ENCODE measurements around the gene PCGF6. TPM values are rescaled to one million over a fixed set of nuclear protein-coding genes. Genes with fewer than 3 reads are reported as not detected.

PCGF6 gene
- total RNA-seq, 6 experiments from 2014 or later = 7.4 to 9.2 (median 8.4) TPM

DNA sequence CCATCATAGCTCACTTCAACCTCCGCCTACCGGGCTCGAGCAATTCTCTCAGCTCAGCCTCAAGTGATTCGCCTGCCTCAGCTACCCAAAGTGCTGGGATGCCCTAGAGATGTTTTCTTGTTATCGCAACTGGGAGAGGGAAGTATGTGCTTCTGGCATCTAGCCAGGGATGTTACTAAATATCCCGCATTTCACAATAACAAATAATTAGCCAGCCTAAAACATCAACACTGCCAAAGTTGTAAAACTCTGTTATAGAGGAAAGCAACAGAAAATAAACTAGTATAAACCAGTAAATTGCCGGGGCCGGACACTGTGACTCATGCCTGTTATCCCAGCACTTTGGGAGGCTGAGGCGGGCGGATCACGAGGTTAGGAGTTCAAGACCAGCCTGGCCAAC, 66.8 kb downstream of the PCGF6 start:
- no peaks in the 10 kb centered on the region for H3K36me3 Mint-ChIP-seq (ENCODE audit: low read depth)
- H3K9me3 Mint-ChIP-seq = no peaks in the 10 kb centered on the region
- DNase-seq = peak; percentile 60
- no peak overlapping the region for H3K4me3 Mint-ChIP-seq
- no peak overlapping the region for H3K27ac Mint-ChIP-seq
- peaks cover 24% of the 10 kb centered on the region for H3K27me3 Mint-ChIP-seq (ENCODE audit: insufficient read depth)
- peaks cover 5% of the 10 kb centered on the region; the same call in 1 of the 2 replicates for H3K4me1 Mint-ChIP-seq (ENCODE audit: low read depth)
- TF ChIP-seq, protein P1, sequence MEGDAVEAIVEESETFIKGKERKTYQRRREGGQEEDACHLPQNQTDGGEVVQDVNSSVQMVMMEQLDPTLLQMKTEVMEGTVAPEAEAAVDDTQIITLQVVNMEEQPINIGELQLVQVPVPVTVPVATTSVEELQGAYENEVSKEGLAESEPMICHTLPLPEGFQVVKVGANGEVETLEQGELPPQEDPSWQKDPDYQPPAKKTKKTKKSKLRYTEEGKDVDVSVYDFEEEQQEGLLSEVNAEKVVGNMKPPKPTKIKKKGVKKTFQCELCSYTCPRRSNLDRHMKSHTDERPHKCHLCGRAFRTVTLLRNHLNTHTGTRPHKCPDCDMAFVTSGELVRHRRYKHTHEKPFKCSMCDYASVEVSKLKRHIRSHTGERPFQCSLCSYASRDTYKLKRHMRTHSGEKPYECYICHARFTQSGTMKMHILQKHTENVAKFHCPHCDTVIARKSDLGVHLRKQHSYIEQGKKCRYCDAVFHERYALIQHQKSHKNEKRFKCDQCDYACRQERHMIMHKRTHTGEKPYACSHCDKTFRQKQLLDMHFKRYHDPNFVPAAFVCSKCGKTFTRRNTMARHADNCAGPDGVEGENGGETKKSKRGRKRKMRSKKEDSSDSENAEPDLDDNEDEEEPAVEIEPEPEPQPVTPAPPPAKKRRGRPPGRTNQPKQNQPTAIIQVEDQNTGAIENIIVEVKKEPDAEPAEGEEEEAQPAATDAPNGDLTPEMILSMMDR (IDR thresholded peaks at IDR 0.05) = no peak

DNA sequence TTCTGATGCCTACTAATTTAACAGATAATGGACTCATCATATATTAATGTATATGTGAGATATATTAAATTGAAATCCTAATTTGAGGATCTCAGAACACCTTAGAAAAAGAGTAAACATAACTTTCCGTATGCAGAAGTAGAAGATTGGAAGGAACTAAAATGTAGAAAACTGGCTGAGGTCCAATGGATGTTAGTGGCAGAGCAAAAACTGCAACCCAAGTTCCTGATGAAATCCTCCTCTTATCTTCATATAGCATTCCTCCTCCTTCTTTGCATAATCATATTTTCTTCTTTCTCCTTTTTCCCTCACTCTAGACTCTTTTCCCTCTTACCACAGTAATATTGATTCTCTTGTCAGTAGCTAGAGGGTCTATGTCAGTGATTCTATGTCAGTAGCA, 68.0 kb downstream of the PCGF6 start:
- TF ChIP-seq, protein P1 (IDR thresholded peaks at IDR 0.05) = no peak
- Mint-ChIP-seq H3K4me1 (ENCODE audit: low read depth) (peaks cover 11% of the 10 kb centered on the region; the same call in 1 of the 2 replicates), H3K27me3 (ENCODE audit: insufficient read depth) (peaks cover 30% of the 10 kb centered on the region), H3K9me3 (peaks cover 8% of the 10 kb centered on the region), H3K36me3 (ENCODE audit: low read depth) (peaks cover 6% of the 10 kb centered on the region), H3K27ac (no peak overlapping the region), H3K4me3 (no peak overlapping the region)
- no peak for DNase-seq

DNA sequence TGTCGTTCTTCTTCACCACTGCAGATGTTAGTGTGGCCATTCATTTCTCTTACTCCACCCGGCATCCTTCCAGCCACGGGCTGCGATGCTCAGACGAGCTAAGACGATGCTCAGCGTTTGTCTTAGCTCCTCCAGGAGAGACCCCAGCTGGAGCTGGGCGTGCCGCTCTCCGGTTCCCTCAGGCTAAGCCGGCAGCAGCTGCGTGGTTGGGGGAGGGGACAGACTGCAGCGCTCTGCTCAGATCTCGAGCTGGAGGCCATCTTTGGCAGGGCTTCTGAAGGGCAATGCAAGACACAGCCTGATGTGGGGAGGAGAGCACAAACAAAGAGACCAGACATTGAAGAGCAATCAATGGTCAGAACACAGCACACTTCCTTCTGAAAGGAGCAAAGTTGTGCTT, 69.2 kb downstream of the PCGF6 start:
- H3K4me3 Mint-ChIP-seq = peak overlapping the region; percentile 63
- no peak overlapping the region for H3K27ac Mint-ChIP-seq
- TF ChIP-seq, protein P1 (IDR thresholded peaks at IDR 0.05) = no peak
- H3K4me1 Mint-ChIP-seq (ENCODE audit: low read depth) = peaks cover 11% of the 10 kb centered on the region; the same call in 1 of the 2 replicates
- no peak for DNase-seq
- peaks cover 8% of the 10 kb centered on the region for H3K9me3 Mint-ChIP-seq
- peaks cover 6% of the 10 kb centered on the region for H3K36me3 Mint-ChIP-seq (ENCODE audit: low read depth)
- peaks cover 24% of the 10 kb centered on the region for H3K27me3 Mint-ChIP-seq (ENCODE audit: insufficient read depth)

DNA sequence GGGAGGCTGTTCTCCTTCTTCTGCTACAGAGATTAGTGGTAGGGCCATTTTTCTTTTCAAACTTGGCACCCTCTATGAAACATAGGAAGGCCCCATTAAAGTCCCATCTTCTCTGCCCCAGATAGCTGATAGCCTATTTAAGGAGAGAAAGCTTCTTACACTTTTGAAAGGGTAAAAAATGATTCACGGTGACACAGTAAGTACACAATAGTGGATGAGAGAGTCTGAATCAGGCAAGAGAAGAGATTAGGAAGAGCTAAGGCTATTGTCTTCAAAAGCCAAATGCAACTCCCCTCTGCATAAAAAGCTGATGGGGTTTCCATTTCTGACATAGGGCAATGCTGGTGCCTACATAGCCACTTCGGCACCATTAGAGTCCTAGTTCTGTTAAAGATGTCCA, 70.4 kb downstream of the PCGF6 start:
- Mint-ChIP-seq H3K27me3 (ENCODE audit: insufficient read depth) (peaks cover 32% of the 10 kb centered on the region), H3K9me3 (peaks cover 8% of the 10 kb centered on the region), H3K4me3 (no peak overlapping the region), H3K27ac (no peak overlapping the region), H3K4me1 (ENCODE audit: low read depth) (peaks cover 11% of the 10 kb centered on the region; the same call in 1 of the 2 replicates), H3K36me3 (ENCODE audit: low read depth) (peaks cover 6% of the 10 kb centered on the region)
- no peak for DNase-seq
- TF ChIP-seq, protein P1 (IDR thresholded peaks at IDR 0.05) = no peak

DNA sequence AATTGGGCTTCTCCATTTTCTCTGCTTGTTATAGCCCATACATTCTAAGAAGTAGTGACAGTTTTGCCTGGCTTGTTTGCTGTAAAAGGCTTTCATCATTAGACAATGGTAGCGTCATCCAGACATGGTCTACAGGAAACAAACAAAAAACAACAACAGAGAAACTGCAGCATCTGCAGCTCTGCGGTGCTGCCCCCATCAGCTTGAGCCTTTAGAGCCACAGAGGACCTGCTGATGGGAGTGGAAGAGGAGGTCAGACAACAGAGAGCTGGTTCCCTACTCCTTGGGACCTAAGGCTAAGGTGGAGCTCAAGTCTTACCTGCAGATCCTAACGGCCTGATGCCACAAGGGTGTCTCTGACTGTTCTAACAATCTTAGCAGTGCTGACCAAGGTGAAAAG, 70.9 kb downstream of the PCGF6 start:
- H3K27me3 Mint-ChIP-seq (ENCODE audit: insufficient read depth) = peaks cover 33% of the 10 kb centered on the region
- TF ChIP-seq, protein P1 (IDR thresholded peaks at IDR 0.05) = no peak
- peaks cover 8% of the 10 kb centered on the region for H3K9me3 Mint-ChIP-seq

More for the DNA sequence above, 70.9 kb downstream of the PCGF6 start:
- Mint-ChIP-seq H3K4me3 (no peak overlapping the region), H3K4me1 (ENCODE audit: low read depth) (peaks cover 11% of the 10 kb centered on the region; the same call in 1 of the 2 replicates), H3K27ac (no peak overlapping the region), H3K36me3 (ENCODE audit: low read depth) (peaks cover 6% of the 10 kb centered on the region)
- DNase-seq = no peak
